ENCODE results near the gene ZNF335. TPM values are rescaled to one million over a fixed set of nuclear protein-coding genes. Genes with fewer than 3 reads are reported as not detected.
"Not testable (repeated sequence)": the region's sequence is repeated elsewhere in the genome, so short reads cannot be mapped to it uniquely, and the experiment has no call there.

ZNF335 gene
- total RNA-seq, 1 experiment from 2014 or later: 16.3 TPM

DNA sequence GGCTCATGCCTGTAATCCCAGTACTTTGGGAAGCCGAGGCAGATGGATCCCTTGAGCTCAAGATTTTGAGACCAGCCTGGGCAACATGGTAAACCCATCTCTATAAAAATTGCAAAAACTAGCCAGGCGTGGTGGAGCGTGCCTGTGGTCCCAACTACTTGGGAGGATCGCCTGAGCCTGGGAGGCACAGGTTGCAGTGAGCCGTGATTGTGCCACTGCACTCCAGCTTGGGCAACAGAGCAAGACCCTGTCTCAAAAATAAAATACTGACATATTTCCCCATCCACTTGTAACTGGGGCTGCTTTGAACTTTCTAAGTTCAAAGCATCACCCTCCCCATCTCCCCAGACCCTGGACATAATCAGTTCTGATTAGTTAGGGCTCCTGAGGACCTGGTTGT lies 29.5 kb upstream of the ZNF335 start:
- no peak for DNase-seq (ENCODE audit: extremely low read depth, low read depth)

DNA sequence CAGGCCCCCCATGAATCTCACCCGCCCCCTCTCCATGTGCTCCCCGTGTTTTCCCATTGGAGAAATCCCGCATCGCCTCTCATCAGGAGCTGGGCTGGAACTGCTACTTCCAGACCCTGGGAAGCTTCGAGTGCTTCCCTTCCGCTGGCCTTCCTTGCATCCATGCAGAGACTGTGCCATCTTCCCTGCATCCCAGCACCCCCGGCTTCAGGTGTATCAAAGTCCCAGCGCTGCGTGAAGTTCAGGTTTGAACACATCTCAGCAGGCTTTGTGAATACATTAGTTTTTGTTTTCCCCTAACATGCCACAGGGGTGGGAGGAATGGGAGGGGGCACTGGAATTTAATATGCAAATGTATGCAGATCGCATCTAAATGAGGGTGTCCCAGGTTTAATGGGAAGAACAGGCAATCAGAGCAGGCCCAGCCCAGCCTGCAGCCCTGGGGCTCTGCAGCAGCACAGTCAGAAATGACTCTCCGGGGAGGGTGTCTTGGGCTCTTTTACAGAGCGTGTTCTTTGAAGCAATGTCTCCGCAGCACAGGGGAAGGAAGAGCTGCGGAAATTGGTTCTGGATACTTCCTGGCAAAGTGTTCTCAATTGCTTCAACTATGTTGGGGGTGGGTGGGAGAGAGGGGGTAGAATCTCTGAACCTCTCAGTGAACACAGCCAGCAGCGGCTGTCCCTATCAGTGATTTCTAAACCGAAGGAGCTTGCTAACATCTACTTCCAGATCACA lies 28.4 kb upstream of the ZNF335 start:
- DNase-seq (ENCODE audit: extremely low read depth, low read depth): no peak

DNA sequence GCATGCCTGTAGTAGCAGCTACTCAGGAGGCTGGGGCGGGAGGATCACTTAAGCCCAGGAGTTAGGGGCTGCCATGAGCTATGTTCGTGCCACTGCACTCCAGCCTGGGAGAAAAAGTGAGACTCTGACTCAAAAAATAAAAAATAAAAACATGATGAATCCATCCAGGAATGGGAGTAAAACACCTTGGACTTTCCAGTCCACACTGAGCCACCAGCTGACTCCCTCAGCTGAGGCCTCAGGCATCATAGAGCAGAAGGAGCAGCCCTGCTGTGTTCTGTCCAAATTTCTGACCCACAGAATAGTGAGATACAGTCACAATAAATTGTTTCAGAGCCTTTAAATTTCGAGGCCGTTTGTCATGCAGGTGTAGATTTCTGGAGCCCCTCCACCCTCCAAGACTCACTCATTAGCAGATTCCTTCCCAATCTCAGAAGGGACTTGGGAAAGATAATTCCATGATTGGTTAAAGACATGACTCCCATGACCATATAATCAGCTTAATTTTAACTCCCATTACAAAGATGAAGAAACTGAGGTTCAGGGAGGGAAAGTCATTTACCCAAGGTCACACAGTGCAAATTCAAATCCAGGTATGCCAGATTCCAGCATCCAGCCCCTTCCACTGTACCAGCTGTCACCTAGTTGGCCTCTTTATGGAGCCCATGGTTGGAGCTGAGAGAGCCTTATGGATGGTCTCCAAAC lies 27.7 kb upstream of the ZNF335 start:
- no peak for DNase-seq (ENCODE audit: extremely low read depth, low read depth)

GRCh38 chr20:45998761-45999160 lies 26.8 kb upstream of the ZNF335 start:
- DNase-seq (ENCODE audit: extremely low read depth, low read depth): no peak

GRCh38 chr20:45998337-45998736 lies 26.3 kb upstream of the ZNF335 start:
- DNase-seq (ENCODE audit: extremely low read depth, low read depth): no peak

- DNase-seq (ENCODE audit: extremely low read depth, low read depth): no peak
Measured at GRCh38 chr20:45997187-45997586, 25.2 kb upstream of the ZNF335 start.

GRCh38 chr20:45995495-45996097 lies 23.6 kb upstream of the ZNF335 start:
- not testable (repeated sequence) for DNase-seq (ENCODE audit: extremely low read depth, low read depth)

- no peak for DNase-seq (ENCODE audit: extremely low read depth, low read depth)
Measured at GRCh38 chr20:45994761-45995493, 22.9 kb upstream of the ZNF335 start.

DNA sequence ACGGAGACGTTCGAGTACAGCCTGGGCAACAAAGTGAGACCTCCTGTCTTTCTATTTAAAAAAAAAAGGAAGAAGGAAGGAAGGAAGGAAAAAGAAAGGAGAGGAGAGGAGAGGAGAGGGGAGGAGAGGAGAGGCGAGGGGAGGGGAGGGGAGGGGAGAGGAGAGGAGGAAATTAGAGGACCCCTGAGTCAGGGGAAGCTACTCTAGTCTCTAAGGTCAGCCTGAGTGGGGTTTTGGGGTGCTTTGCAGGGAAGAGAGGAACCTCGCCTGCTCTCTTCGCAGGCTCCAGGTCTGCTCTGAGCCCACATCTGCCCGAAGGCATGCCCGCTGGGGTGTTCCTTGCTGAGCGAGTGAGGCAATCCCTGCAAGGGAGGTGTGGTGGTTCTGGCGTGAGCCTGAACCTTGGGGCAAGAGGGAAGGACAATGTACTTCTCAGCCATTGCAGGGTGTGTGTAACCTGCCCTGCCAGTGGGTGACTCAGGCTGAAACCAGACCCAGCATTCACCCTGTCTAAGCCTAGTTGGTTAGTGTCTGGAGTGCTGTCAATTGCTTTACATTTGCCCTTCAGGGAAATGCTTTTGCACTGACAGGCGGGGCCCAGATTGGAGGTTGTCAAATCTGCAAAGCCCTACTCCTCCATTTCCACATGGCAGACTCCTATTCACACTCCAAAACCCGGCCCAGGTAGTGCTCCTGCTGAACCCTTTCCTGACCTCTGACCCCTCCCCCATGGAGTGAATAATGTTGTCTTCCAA lies 21.4 kb upstream of the ZNF335 start:
- DNase-seq (ENCODE audit: extremely low read depth, low read depth): no peak

DNA sequence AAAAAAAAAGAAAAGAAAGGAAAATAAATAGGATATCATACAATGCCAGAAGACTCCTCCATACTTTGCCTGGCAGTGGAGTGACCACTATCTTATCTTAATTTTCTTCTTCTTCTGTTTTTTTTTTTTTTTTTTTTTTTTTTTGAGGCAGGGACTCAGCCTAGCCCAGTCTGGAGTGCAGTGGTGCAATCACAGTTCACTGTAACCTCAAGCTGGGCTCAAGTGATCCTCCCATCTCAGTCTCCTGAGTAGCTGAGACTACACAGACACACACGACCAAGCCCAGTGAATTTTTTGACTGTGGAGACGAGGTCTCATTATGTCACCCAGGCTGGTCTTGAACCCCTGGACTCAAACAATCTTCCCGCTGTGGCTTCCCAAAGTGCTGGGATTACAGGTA lies 19.6 kb upstream of the ZNF335 start:
- DNase-seq (ENCODE audit: extremely low read depth, low read depth): no peak

GRCh38 chr20:45988830-45989229 lies 16.8 kb upstream of the ZNF335 start:
- not testable (repeated sequence) for DNase-seq (ENCODE audit: extremely low read depth, low read depth)

GRCh38 chr20:45987108-45987780 lies 15.2 kb upstream of the ZNF335 start:
- DNase-seq (ENCODE audit: extremely low read depth, low read depth): peak; percentile 54

DNA sequence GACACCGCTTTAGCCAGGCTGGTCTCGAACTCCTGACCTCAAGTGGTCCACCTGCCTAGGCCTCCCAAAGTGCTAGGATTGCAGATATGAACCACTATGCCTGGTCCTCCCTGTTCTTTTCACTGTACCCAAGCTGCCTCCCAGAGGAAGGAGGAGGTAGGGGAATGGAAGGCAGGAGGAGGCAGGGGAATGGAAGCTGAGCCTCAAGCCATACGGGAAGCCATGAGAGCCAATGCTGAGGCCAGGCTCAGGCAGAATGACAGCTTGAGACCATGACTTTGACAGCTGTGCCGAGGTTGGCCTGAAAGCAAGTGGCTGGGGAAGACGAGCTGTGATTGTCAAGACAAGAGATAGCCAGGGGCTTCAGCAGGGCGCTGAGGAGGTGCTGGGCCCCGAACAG lies 13.6 kb upstream of the ZNF335 start:
- DNase-seq (ENCODE audit: extremely low read depth, low read depth): no peak

- no peak for DNase-seq (ENCODE audit: extremely low read depth, low read depth)
Measured at GRCh38 chr20:45983279-45983743, 11.3 kb upstream of the ZNF335 start.

DNA sequence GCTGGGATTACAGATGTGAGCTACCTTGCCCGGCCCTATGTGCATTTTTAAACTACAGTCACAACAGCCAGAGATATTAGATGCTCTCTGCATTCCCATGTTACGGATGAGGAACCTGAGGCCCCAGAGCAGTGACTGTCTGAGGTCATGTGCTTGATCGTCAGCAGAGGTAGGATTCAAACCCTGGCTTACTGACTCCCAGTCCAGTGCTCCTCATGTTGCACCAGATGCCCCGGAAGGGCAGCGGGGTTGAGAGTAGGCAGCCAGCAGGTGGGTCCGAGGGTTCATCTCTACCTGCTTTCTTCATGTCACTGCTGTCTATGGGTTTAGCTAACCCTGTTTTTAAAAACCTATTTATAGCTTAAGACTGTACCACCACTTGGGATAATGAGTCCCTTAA lies 9.3 kb upstream of the ZNF335 start:
- DNase-seq (ENCODE audit: extremely low read depth, low read depth): no peak

GRCh38 chr20:45976086-45976485 lies 4.1 kb upstream of the ZNF335 start:
- DNase-seq (ENCODE audit: extremely low read depth, low read depth): no peak

DNA sequence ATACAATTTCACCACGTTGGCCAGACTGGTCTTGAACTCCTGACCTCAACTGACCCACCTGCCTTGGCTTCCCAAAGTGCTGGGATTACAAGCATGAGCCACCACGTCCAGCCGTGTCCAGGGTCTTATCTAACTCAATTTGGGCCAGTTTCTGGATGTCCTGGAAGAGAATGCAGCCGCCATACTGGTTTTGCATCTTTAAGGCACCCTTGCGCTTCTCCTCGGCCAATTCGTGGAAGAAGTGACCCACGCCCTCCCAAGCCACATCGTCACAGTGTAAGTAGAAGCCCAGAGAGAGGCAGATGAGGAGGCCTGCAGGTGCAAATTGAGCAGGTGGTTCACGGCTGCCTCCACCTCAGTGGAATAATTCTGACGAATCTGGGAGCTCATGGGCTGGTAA lies 3.7 kb upstream of the ZNF335 start:
- DNase-seq (ENCODE audit: extremely low read depth, low read depth): no peak

GRCh38 chr20:45974896-45975565 lies 3.0 kb upstream of the ZNF335 start:
- no peak for DNase-seq (ENCODE audit: extremely low read depth, low read depth)

DNA sequence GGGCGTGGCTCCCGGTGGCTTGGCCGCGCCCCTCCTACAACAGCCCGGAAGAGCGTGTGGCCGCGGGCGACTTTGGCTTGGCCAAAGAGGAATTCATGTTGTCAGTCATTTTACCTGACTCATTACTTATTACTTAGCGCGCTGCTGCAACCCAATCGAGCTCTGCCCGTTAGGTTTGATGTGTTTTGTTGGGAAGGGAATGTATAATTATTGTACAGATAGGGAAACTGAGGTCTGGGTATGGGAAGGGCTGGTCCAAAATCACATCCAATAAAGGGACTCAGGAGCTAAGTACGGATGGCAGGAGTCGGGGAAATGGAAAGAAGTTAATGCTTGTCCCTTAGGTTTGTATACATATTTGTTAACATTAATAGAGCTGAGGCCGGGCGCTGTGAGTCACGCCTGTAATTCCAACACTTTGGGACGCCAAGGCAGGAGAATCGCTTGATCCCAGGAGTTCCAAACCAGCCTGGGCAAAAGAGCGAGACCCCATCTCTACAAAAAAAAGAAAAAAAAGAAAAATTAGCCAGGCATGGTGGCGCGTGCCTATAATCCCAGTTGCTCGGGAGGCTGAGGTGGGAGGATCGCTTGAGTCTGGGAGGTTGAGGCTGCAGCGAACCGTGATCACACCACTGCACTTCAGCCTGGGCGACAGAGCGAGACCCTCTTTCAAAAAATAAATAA lies 639 bp upstream of the ZNF335 start:
- peak; percentile 95 for DNase-seq (ENCODE audit: extremely low read depth, low read depth)
